ENCODE measurements around the gene KDSR.

DNA sequence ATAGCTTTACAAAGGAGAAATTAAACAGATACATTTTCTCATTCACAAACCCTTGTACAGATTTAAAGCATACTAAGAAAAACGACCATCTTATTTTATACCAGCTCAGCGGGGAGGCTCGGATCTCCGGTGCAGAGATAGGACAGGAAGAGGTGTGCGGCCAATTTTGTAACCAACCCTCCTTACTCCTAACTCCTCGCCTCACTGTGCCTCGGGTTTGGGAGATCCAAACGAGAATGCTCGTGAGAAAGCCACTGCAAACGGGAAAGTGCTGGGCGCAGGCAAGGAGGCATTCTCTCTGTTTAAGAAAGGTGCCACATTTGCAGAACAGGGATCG is 1.2 kb downstream of the KDSR start:
- TF ChIP-seq CTCF (conservative IDR thresholded peaks at IDR 0.05; ENCODE audit: low read depth, low read length) (no peak), EZH2 (IDR thresholded peaks at IDR 0.05; ENCODE audit: borderline replicate concordance, low read depth, low read length, poor library complexity, severe bottlenecking) (no peak)
